ENCODE results near the gene EHMT2.

Gene EHMT2

GRCh38 chr6:31898383-31899011 lies 999 bp upstream of the EHMT2 start:
- Histone ChIP-seq H3K9ac (ENCODE audit: low read depth, low read length) (peak overlapping the region; percentile 79), H3K36me3 (ENCODE audit: insufficient read depth, low read length) (peaks cover 40% of the 10 kb centered on the region), H3K4me2 (ENCODE audit: insufficient read depth, low read length) (peak overlapping the region; percentile 88), H4K20me1 (ENCODE audit: insufficient read depth, low read length) (peaks cover 3% of the 10 kb centered on the region; the same call in 1 of the 2 replicates), H3K4me3 (ENCODE audit: low read depth in 1 of 2, low read length in 2 of 2) (peak overlapping the region; percentile 71 to 78), H3K27ac (ENCODE audit: low read length) (peak overlapping the region; percentile 85), H3K4me1 (ENCODE audit: insufficient read depth, low read length) (peaks cover 52% of the 10 kb centered on the region), H3K9me3 (ENCODE audit: insufficient read depth, low read length, severe bottlenecking) (no peaks in the 10 kb centered on the region), H2AFZ (ENCODE audit: low read depth, low read length) (peak overlapping the region; percentile 78), H3K79me2 (ENCODE audit: insufficient read depth, low read length) (peaks cover 63% of the 10 kb centered on the region), H3K27me3 (ENCODE audit: insufficient read depth, low read length, poor library complexity) (no peaks in the 10 kb centered on the region)
- no peak for TF ChIP-seq EZH2 (IDR thresholded peaks at IDR 0.05; ENCODE audit: borderline replicate concordance, low read depth, low read length, severe bottlenecking)
- no peak for TF ChIP-seq CTCF (IDR thresholded peaks at IDR 0.05; ENCODE audit: borderline replicate concordance, extremely low read depth, low read length, poor library complexity, severe bottlenecking)
- peak; percentile 16; the same call in 1 of the 3 replicates for ATAC-seq (ENCODE audit: insufficient read depth, low read depth)
- DNase-seq, result peak; percentile 24

- H4K20me1 ChIP-seq (ENCODE audit: insufficient read depth, low read length), result peaks cover 3% of the 10 kb centered on the region; the same call in 1 of the 2 replicates
- H3K27me3 ChIP-seq (ENCODE audit: insufficient read depth, low read length, poor library complexity), result no peaks in the 10 kb centered on the region
- peak overlapping the region; percentile 88 for H3K4me2 ChIP-seq (ENCODE audit: insufficient read depth, low read length)
- no peak for DNase-seq
- peaks cover 43% of the 10 kb centered on the region for H3K4me1 ChIP-seq (ENCODE audit: insufficient read depth, low read length)
- peaks cover 54% of the 10 kb centered on the region for H3K36me3 ChIP-seq (ENCODE audit: insufficient read depth, low read length)
- H3K79me2 ChIP-seq (ENCODE audit: insufficient read depth, low read length), result peaks cover 63% of the 10 kb centered on the region
- ATAC-seq (ENCODE audit: insufficient read depth, low read depth), result peak; percentile 8; the same call in 2 of the 3 replicates
- H3K27ac ChIP-seq (ENCODE audit: low read length), result peak overlapping the region; percentile 81
- no peaks in the 10 kb centered on the region for H3K9me3 ChIP-seq (ENCODE audit: insufficient read depth, low read length, severe bottlenecking)
- peak overlapping the region; percentile 79 for H3K9ac ChIP-seq (ENCODE audit: low read depth, low read length)
- H2AFZ ChIP-seq (ENCODE audit: low read depth, low read length), result peak overlapping the region; percentile 71
- peak overlapping the region; percentile 70 to 78; a peak in 3 of 4 replicates for H3K4me3 ChIP-seq (ENCODE audit: low read depth in 1 of 2, low read length in 2 of 2)
- TF ChIP-seq EZH2 (IDR thresholded peaks at IDR 0.05; ENCODE audit: borderline replicate concordance, low read depth, low read length, severe bottlenecking) (no peak), CTCF (IDR thresholded peaks at IDR 0.05; ENCODE audit: borderline replicate concordance, extremely low read depth, low read length, poor library complexity, severe bottlenecking) (no peak)
Measured at GRCh38 chr6:31896856-31897611, 464 bp downstream of the EHMT2 start.

- peaks cover 3% of the 10 kb centered on the region; the same call in 1 of the 2 replicates for H4K20me1 ChIP-seq (ENCODE audit: insufficient read depth, low read length)
- H3K27ac ChIP-seq (ENCODE audit: low read length), result peak overlapping the region; percentile 81
- peak overlapping the region; percentile 88 for H3K4me2 ChIP-seq (ENCODE audit: insufficient read depth, low read length)
- H3K4me1 ChIP-seq (ENCODE audit: insufficient read depth, low read length), result peaks cover 42% of the 10 kb centered on the region
- H3K9ac ChIP-seq (ENCODE audit: low read depth, low read length), result peak overlapping the region; percentile 79
- peaks cover 60% of the 10 kb centered on the region for H3K36me3 ChIP-seq (ENCODE audit: insufficient read depth, low read length)
- no peaks in the 10 kb centered on the region for H3K27me3 ChIP-seq (ENCODE audit: insufficient read depth, low read length, poor library complexity)
- no peak for ATAC-seq (ENCODE audit: insufficient read depth, low read depth)
- peaks cover 60% of the 10 kb centered on the region for H3K79me2 ChIP-seq (ENCODE audit: insufficient read depth, low read length)
- DNase-seq, result no peak
- peak overlapping the region; percentile 70 to 78; a peak in 3 of 4 replicates for H3K4me3 ChIP-seq (ENCODE audit: low read depth in 1 of 2, low read length in 2 of 2)
- TF ChIP-seq CTCF (IDR thresholded peaks at IDR 0.05; ENCODE audit: borderline replicate concordance, extremely low read depth, low read length, poor library complexity, severe bottlenecking) (no peak), EZH2 (IDR thresholded peaks at IDR 0.05; ENCODE audit: borderline replicate concordance, low read depth, low read length, severe bottlenecking) (no peak)
- no peaks in the 10 kb centered on the region for H3K9me3 ChIP-seq (ENCODE audit: insufficient read depth, low read length, severe bottlenecking)
- H2AFZ ChIP-seq (ENCODE audit: low read depth, low read length), result peak overlapping the region; percentile 71; the same call in 1 of the 2 replicates
Measured at GRCh38 chr6:31896493-31896855, 1.0 kb downstream of the EHMT2 start.
